GM10266 (cell line): ENCODE data around the gene MMADHC.

Source experiments
- DNase-seq: peaks from one replicate; pipeline ENCODE4 v3.0.0; 2012; ENCODE audit errors: extremely low spot score
- TF ChIP-seq, protein P1 (sequence below): IDR thresholded peaks from 2 replicates; pipeline ENCODE4 v1.5.1; 2012; ENCODE audit warnings: mild to moderate bottlenecking, low read depth; ENCODE audit not compliant: control insufficient read depth, insufficient read depth; ENCODE audit errors: missing control alignments

Gene MMADHC

DNA sequence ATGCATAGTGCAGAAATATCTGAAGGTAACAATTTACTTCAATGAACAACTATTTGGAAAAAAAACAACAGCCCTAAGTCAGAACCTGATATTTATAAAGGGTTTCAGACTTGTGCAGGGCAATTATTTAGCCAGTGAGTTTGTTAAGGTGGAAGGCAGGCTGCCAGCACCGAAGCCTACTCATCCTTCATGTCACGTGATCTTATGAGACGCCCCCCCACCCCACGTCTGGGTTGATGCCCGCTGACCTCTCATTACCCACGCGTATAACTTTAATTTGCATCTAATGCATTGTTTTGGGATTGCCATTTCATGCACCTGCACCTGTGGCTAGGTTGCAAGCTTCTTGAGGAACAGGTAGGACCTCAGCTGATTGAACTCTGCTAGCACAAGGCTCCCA is 52.9 kb downstream of the MMADHC start:
- DNase-seq, result no peak
- TF ChIP-seq, protein P1, sequence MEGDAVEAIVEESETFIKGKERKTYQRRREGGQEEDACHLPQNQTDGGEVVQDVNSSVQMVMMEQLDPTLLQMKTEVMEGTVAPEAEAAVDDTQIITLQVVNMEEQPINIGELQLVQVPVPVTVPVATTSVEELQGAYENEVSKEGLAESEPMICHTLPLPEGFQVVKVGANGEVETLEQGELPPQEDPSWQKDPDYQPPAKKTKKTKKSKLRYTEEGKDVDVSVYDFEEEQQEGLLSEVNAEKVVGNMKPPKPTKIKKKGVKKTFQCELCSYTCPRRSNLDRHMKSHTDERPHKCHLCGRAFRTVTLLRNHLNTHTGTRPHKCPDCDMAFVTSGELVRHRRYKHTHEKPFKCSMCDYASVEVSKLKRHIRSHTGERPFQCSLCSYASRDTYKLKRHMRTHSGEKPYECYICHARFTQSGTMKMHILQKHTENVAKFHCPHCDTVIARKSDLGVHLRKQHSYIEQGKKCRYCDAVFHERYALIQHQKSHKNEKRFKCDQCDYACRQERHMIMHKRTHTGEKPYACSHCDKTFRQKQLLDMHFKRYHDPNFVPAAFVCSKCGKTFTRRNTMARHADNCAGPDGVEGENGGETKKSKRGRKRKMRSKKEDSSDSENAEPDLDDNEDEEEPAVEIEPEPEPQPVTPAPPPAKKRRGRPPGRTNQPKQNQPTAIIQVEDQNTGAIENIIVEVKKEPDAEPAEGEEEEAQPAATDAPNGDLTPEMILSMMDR, result no peak

DNA sequence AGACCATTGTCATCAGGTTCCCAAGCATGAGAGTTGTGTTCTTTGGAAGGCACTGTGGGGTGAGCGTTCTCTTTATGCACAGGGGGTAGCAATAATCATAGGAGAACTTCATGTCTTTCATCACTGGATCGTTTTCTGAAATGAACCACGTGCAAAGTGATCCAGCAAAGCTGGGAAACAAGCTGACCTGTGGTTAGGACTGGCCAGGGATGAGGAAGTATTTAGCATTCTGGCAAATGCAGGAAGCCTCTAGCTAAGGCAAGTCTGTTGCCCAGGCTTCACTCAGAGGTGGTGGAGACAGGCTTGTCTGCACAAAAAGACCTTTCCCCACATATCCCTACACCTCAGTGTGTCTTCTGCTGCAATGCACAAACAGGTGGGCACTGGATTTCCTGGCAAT is 58.6 kb downstream of the MMADHC start:
- no peak for DNase-seq
- TF ChIP-seq, protein P1, result no peak

DNA sequence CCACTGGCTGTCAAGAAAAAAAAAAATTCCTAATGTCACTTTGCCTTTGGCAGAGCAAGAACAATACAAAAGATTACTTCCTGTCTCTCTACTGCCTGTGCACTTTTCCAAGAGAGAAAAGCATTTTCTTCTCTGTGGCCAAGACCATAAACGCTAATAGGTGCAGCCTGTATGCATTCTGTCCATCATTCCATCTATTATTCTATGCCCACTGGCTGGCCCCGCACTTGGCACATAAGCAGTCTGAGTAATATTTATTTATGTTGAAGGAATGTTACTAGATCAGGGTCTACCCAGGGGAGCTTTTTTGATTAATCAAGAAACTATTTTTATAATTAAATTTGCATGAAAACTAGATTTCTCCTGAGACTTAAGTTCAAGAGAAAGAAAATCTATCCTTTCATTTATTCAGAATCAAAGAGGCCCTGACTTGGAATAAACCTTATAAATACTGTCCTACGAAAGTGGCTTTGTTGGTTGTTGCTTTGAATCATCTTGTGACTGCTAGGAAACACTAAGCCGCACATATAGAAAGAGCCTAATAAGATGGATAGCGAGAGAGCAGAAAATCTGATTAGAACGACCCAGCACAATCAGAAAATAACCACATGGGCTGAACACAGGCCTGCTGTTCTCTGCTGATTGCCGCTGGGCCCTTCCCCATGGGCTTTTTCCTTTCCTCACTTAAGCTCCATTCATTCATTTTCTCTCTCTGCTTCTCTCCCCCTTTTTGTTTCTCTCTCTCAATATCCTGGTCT is 59.4 kb downstream of the MMADHC start:
- DNase-seq, result no peak
- TF ChIP-seq, protein P1, result no peak

DNA sequence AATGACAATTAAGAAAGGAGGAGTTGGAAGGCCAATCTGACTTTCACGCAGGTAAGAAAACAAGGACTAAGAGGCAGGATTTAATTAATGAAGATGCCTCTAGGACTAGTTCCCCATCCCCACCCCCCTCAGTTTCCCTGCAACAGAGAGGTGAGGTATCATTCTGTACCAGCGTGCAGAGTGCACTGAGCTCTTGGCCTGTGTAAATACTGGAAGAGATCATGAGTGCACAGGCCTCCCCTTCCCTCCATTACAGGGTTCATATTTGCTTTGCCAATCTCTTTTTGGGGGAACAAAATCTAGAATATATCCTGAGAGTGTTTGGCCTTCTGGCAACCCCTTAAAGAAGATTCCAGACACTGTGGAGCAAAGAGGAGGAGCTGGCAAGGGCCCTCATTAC is 60.9 kb downstream of the MMADHC start:
- no peak for DNase-seq
- TF ChIP-seq, protein P1, result no peak

DNA sequence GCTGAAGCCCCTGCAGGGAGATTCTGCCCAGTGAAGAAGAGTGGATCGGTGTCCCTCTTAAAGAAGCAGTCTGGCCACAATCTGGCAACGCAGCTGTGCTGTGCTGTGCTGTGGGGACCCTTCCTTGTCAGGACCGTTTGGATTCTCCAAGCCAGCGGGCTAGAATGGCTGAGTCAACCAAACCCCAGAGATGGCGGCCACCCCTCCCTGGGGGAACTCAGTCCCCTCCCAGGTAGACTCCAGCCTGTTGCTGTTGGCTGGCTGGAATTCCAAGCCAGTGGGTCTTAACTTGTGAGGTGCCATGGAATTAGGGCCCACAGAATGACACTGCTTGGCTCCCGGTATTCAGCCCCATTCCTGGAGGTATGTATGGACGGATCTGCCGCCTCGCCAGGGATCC is 62.3 kb downstream of the MMADHC start:
- DNase-seq, result no peak
- TF ChIP-seq, protein P1, result no peak
